ENCODE measurements around the gene PLXND1. TPM values are rescaled to one million over a fixed set of nuclear protein-coding genes. Genes with fewer than 3 reads are reported as not detected.
A peak's percentile ranks its signal among the peaks of the same experiment; 100 is the strongest.

Gene PLXND1
- total and polyA plus RNA-seq, 7 experiments from 2014 or later = 0.38 to 82.5 (median 7.1) TPM; not detected in 1

- H3K4me1 Mint-ChIP-seq = peaks cover 0 to 3% (median 0%) of the 10 kb centered on the region in 7 donors
- H3K4me1 ChIP-seq (ENCODE audit: control insufficient read depth in 2 of 2, insufficient read depth in 2 of 2, low read length in 2 of 2) = no peaks in the 10 kb centered on the region
- intact Hi-C loops (cut with micrococcal nuclease) = no loop called here
- ChIA-PET POLR2A (no interaction called here), CTCF (no interaction called here)
- H3K9me3 ChIP-seq (ENCODE audit: control insufficient read depth in 2 of 3, low read length in 3 of 3) = no peaks in the 10 kb centered on the region
- H3K4me3 ChIP-seq (ENCODE audit: low read length) = no peak overlapping the region
- ATAC-seq = no peak
- no peaks in the 10 kb centered on the region for H3K36me3 Mint-ChIP-seq
- peaks cover 0 to 12% (median 0%) of the 10 kb centered on the region in 5 donors for H3K27me3 Mint-ChIP-seq
- H3K4me3 Mint-ChIP-seq = no peak overlapping the region
- no peak overlapping the region for H3K27ac ChIP-seq (ENCODE audit: low read depth, low read length)
- no peak overlapping the region for H3K27ac Mint-ChIP-seq
- no peaks in the 10 kb centered on the region for H3K36me3 ChIP-seq (ENCODE audit: control insufficient read depth in 2 of 3, insufficient read depth in 3 of 3, low read length in 3 of 3)
- DNase-seq = no peak
- no peaks in the 10 kb centered on the region for H3K9me3 Mint-ChIP-seq
- no peaks in the 10 kb centered on the region for H3K27me3 ChIP-seq (ENCODE audit: control insufficient read depth in 2 of 2, insufficient read depth in 2 of 2, low read length in 2 of 2)
Observed at GRCh38 chr3:129533406-129533805, 73.1 kb downstream of the PLXND1 start.

- Mint-ChIP-seq H3K27ac (no peak overlapping the region), H3K27me3 (peaks cover 0 to 4% (median 0%) of the 10 kb centered on the region in 5 donors), H3K9me3 (no peaks in the 10 kb centered on the region), H3K4me3 (no peak overlapping the region), H3K36me3 (no peaks in the 10 kb centered on the region), H3K4me1 (peaks cover 0 to under 1% (median 0%) of the 10 kb centered on the region in 7 donors)
- H3K27me3 ChIP-seq (ENCODE audit: control insufficient read depth in 2 of 2, insufficient read depth in 2 of 2, low read length in 2 of 2) = no peaks in the 10 kb centered on the region
- no peaks in the 10 kb centered on the region for H3K36me3 ChIP-seq (ENCODE audit: control insufficient read depth in 2 of 3, insufficient read depth in 3 of 3, low read length in 3 of 3)
- intact Hi-C loops (cut with micrococcal nuclease) = no loop called here
- H3K9me3 ChIP-seq (ENCODE audit: control insufficient read depth in 2 of 3, low read length in 3 of 3) = no peaks in the 10 kb centered on the region
- POLR2A ChIA-PET = no interaction called here
- no peak for ATAC-seq
- H3K27ac ChIP-seq (ENCODE audit: low read depth, low read length) = no peak overlapping the region
- DNase-seq = no peak
- no peak overlapping the region for H3K4me3 ChIP-seq (ENCODE audit: low read length)
- H3K4me1 ChIP-seq (ENCODE audit: control insufficient read depth in 2 of 2, insufficient read depth in 2 of 2, low read length in 2 of 2) = no peaks in the 10 kb centered on the region
- CTCF ChIA-PET = no interaction called here
Observed at GRCh38 chr3:129532261-129532660, 74.2 kb downstream of the PLXND1 start.

- Mint-ChIP-seq H3K27ac (no peak overlapping the region), H3K9me3 (no peaks in the 10 kb centered on the region), H3K36me3 (no peaks in the 10 kb centered on the region), H3K4me3 (no peak overlapping the region), H3K27me3 (peaks cover 0 to 3% (median 0%) of the 10 kb centered on the region in 5 donors), H3K4me1 (no peaks in the 10 kb centered on the region)
- Histone ChIP-seq H3K4me3 (ENCODE audit: low read length) (no peak overlapping the region), H3K9me3 (ENCODE audit: control insufficient read depth in 2 of 3, low read length in 3 of 3) (no peaks in the 10 kb centered on the region), H3K27me3 (ENCODE audit: control insufficient read depth in 2 of 2, insufficient read depth in 2 of 2, low read length in 2 of 2) (no peaks in the 10 kb centered on the region), H3K4me1 (ENCODE audit: control insufficient read depth in 2 of 2, insufficient read depth in 2 of 2, low read length in 2 of 2) (no peaks in the 10 kb centered on the region), H3K27ac (ENCODE audit: low read depth, low read length) (no peak overlapping the region), H3K36me3 (ENCODE audit: control insufficient read depth in 2 of 3, insufficient read depth in 3 of 3, low read length in 3 of 3) (no peaks in the 10 kb centered on the region)
- no peak for ATAC-seq
- intact Hi-C loops (cut with micrococcal nuclease) = no loop called here
- ChIA-PET POLR2A (no interaction called here), CTCF (no interaction called here)
- DNase-seq = no peak
Observed at GRCh38 chr3:129531699-129532098, 74.8 kb downstream of the PLXND1 start.

GRCh38 chr3:129530821-129531220, 75.7 kb downstream of the PLXND1 start:
- H3K4me1 ChIP-seq (ENCODE audit: control insufficient read depth in 2 of 2, insufficient read depth in 2 of 2, low read length in 2 of 2) = no peaks in the 10 kb centered on the region
- ChIA-PET POLR2A (no interaction called here), CTCF (no interaction called here)
- H3K27me3 ChIP-seq (ENCODE audit: control insufficient read depth in 2 of 2, insufficient read depth in 2 of 2, low read length in 2 of 2) = no peaks in the 10 kb centered on the region
- no peaks in the 10 kb centered on the region for H3K9me3 Mint-ChIP-seq
- no peak for ATAC-seq
- H3K27me3 Mint-ChIP-seq = no peaks in the 10 kb centered on the region
- intact Hi-C loops (cut with micrococcal nuclease) = no loop called here
- no peak overlapping the region for H3K4me3 ChIP-seq (ENCODE audit: low read length)
- H3K36me3 Mint-ChIP-seq = no peaks in the 10 kb centered on the region
- DNase-seq = no peak
- no peaks in the 10 kb centered on the region for H3K9me3 ChIP-seq (ENCODE audit: control insufficient read depth in 2 of 3, low read length in 3 of 3)
- no peaks in the 10 kb centered on the region for H3K4me1 Mint-ChIP-seq
- H3K4me3 Mint-ChIP-seq = no peak overlapping the region
- H3K36me3 ChIP-seq (ENCODE audit: control insufficient read depth in 2 of 3, insufficient read depth in 3 of 3, low read length in 3 of 3) = no peaks in the 10 kb centered on the region
- H3K27ac ChIP-seq (ENCODE audit: low read depth, low read length) = no peak overlapping the region
- no peak overlapping the region for H3K27ac Mint-ChIP-seq

DNA sequence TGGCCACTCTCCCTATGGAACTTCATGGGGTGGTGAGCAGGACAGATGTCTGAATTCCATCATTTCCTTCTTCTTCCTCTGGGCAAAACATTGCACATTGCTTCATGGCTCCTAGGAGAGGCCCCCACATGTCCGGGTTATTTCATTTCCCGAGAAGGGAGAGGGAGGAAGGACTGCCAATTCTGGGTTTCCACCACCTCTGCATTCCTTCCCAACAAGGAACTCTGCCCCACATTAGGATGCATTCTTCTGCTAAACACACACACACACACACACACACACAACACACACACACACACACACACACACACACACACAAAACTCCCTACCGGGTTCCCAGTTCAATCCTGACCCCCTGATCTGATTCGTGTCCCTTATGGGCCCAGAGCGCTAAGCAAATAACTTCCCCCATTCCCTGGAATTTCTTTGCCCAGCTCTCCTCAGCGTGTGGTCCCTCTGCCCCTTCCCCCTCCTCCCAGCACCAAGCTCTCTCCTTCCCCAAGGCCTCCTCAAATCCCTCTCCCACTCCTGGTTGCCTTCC, 76.2 kb downstream of the PLXND1 start:
- H3K9me3 Mint-ChIP-seq = no peaks in the 10 kb centered on the region
- no peaks in the 10 kb centered on the region for H3K4me1 Mint-ChIP-seq
- intact Hi-C loops (cut with micrococcal nuclease) = no loop called here
- ChIA-PET CTCF (no interaction called here), POLR2A (no interaction called here)
- no peak overlapping the region for H3K4me3 ChIP-seq (ENCODE audit: low read length)
- no peak for DNase-seq
- no peak overlapping the region for H3K27ac ChIP-seq (ENCODE audit: low read depth, low read length)
- no peaks in the 10 kb centered on the region for H3K9me3 ChIP-seq (ENCODE audit: control insufficient read depth in 2 of 3, low read length in 3 of 3)
- H3K27ac Mint-ChIP-seq = peak overlapping the region in 1 of 9 donors; percentile 28
- no peaks in the 10 kb centered on the region for H3K4me1 ChIP-seq (ENCODE audit: control insufficient read depth in 2 of 2, insufficient read depth in 2 of 2, low read length in 2 of 2)
- H3K4me3 Mint-ChIP-seq = no peak overlapping the region
- no peak for ATAC-seq
- no peaks in the 10 kb centered on the region for H3K36me3 Mint-ChIP-seq
- H3K36me3 ChIP-seq (ENCODE audit: control insufficient read depth in 2 of 3, insufficient read depth in 3 of 3, low read length in 3 of 3) = no peaks in the 10 kb centered on the region
- no peaks in the 10 kb centered on the region for H3K27me3 ChIP-seq (ENCODE audit: control insufficient read depth in 2 of 2, insufficient read depth in 2 of 2, low read length in 2 of 2)
- H3K27me3 Mint-ChIP-seq = no peaks in the 10 kb centered on the region

DNA sequence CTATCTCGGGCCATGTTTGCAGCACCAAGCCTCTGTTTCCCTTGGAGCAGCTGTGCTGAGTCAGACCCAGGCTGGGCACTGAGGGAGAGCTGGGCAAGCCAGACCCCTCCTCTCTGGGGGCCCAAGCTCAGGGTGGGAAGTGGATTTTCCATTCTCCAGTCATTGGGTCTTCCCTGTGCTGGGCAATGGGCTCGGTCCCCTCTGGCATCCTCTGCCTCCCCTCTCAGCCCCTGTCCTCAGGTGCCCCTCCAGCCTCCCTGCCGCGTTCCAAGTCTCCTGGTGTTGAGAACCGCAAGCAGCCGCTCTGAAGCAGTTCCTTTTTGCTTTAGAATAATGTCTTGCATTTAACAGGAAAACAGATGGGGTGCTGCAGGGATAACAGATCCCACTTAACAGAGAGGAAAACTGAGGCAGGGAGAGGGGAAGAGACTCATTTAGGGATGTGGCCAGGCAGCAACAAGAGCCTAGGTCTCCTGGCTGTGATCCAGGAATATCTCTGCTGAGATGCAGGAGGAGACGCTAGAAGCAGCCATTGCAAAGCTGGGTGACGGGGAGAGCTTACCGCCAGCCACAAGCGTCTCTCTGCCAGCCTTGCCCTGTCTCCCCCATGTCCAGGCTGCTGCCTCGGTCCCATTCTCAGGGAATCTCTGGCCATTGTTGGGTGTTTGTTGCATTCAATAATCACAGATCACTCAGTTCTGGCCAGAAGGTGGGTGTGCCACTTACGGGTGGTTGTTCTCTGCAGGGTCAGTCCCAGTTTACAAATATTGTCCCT, 76.9 kb downstream of the PLXND1 start:
- POLR2A ChIA-PET = no interaction called here
- no peaks in the 10 kb centered on the region for H3K4me1 Mint-ChIP-seq
- H3K9me3 ChIP-seq (ENCODE audit: control insufficient read depth in 2 of 3, low read length in 3 of 3) = no peaks in the 10 kb centered on the region
- no peaks in the 10 kb centered on the region for H3K27me3 Mint-ChIP-seq
- CTCF ChIA-PET = no interaction called here
- no peaks in the 10 kb centered on the region for H3K4me1 ChIP-seq (ENCODE audit: control insufficient read depth in 2 of 2, insufficient read depth in 2 of 2, low read length in 2 of 2)
- no peaks in the 10 kb centered on the region for H3K9me3 Mint-ChIP-seq
- no peak overlapping the region for H3K4me3 ChIP-seq (ENCODE audit: low read length)
- no peaks in the 10 kb centered on the region for H3K27me3 ChIP-seq (ENCODE audit: control insufficient read depth in 2 of 2, insufficient read depth in 2 of 2, low read length in 2 of 2)
- no peak for ATAC-seq
- no peak for DNase-seq
- intact Hi-C loops (cut with micrococcal nuclease) = no loop called here
- H3K36me3 Mint-ChIP-seq = no peaks in the 10 kb centered on the region
- H3K4me3 Mint-ChIP-seq = no peak overlapping the region
- H3K27ac Mint-ChIP-seq = peak overlapping the region in 1 of 9 donors; percentile 28
- H3K36me3 ChIP-seq (ENCODE audit: control insufficient read depth in 2 of 3, insufficient read depth in 3 of 3, low read length in 3 of 3) = no peaks in the 10 kb centered on the region
- H3K27ac ChIP-seq (ENCODE audit: low read depth, low read length) = no peak overlapping the region

- no peak for DNase-seq
- CTCF ChIA-PET = interaction anchor here (1.0 kb wide), 1 partner anchor 100 kb away, joined by 3 read pairs; no protein-coding TSS in a partner anchor
- Histone ChIP-seq H3K27me3 (ENCODE audit: control insufficient read depth in 2 of 2, insufficient read depth in 2 of 2, low read length in 2 of 2) (no peaks in the 10 kb centered on the region), H3K27ac (ENCODE audit: low read depth, low read length) (no peak within 1 kb of the TSS), H3K9me3 (ENCODE audit: control insufficient read depth in 2 of 3, low read length in 3 of 3) (no peaks in the 10 kb centered on the region), H3K4me3 (ENCODE audit: low read length) (no peak within 1 kb of the TSS), H3K4me1 (ENCODE audit: control insufficient read depth in 2 of 2, insufficient read depth in 2 of 2, low read length in 2 of 2) (no peaks in the 10 kb centered on the region), H3K36me3 (ENCODE audit: control insufficient read depth in 2 of 3, insufficient read depth in 3 of 3, low read length in 3 of 3) (no peaks in the 10 kb centered on the region)
- no peaks in the 10 kb centered on the region for H3K4me1 Mint-ChIP-seq
- H3K27me3 Mint-ChIP-seq = no peaks in the 10 kb centered on the region
- H3K4me3 Mint-ChIP-seq = no peak within 1 kb of the TSS
- intact Hi-C loops (cut with micrococcal nuclease) = no loop called here
- no peak for ATAC-seq
- H3K27ac Mint-ChIP-seq = peak within 1 kb of the TSS in 1 of 9 donors; percentile 59
- POLR2A ChIA-PET = no interaction called here
- H3K36me3 Mint-ChIP-seq = no peaks in the 10 kb centered on the region
- no peaks in the 10 kb centered on the region for H3K9me3 Mint-ChIP-seq
Observed at GRCh38 chr3:129528589-129529100, 77.8 kb downstream of the PLXND1 start, which contains the start of gene RHO. Gene RHO, plus strand, starts transcription at chr3:129528639. Its CDS starts 95 bp downstream, at chr3:129528734.
